Measurements from ENCODE around the gene PTPRG.

The PTPRG gene

GRCh38 chr3:62178739-62179600 lies 617.6 kb downstream of the PTPRG start:
- no peak for DNase-seq

- no peak for DNase-seq
These were observed 619.1 kb downstream of the PTPRG start for GRCh38 chr3:62180514-62180913.

GRCh38 chr3:62183087-62183486 lies 621.7 kb downstream of the PTPRG start:
- DNase-seq: no peak

GRCh38 chr3:62183969-62184368 lies 622.6 kb downstream of the PTPRG start:
- DNase-seq: no peak

- DNase-seq: no peak
These were observed 623.2 kb downstream of the PTPRG start for GRCh38 chr3:62184559-62184958.

DNA sequence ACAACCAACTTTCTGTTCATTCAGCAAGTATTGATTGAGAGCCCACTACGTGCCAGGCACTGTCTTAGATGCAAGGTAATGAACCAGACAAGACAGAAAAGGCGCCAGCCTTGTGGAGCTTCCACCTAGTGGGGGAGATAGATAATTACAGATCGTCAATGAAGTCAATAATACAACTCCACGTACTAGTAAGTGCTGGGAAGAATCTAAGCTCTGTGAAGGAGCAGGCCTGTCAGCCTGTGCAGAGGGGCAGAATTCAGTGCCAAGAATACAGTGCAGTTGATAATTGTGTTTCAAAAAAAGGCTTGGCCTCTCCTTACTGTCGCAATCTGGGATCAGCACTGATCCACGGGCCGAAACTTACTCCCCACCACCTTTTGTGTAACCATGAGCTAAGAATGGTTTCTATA lies 625.7 kb downstream of the PTPRG start:
- no peak for DNase-seq

- peak; percentile 50 for DNase-seq
These were observed 627.5 kb downstream of the PTPRG start for GRCh38 chr3:62188681-62189375.

GRCh38 chr3:62189376-62189698 lies 628.0 kb downstream of the PTPRG start:
- DNase-seq: no peak

DNA sequence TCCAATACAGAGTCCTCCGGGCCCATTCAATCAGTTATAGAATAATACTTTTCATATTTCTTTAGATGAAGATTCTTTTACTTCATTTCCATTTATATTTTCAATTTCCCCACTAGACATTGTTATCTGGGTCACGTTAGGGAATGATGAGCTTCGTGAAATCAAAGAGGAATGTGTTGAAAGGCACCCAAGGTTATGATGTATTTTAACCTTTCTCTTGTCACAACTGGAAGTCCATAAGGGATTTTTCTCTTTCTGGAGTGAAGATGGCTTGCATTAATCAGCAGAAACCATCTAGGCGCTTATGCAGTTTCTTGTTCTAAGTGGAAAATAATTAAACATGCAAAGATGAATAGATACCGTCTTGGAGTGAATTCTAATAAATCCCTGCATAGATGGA lies 631.5 kb downstream of the PTPRG start:
- no peak for DNase-seq

GRCh38 chr3:62193586-62194345 lies 632.4 kb downstream of the PTPRG start:
- no peak for DNase-seq

- DNase-seq: no peak
These were observed 636.1 kb downstream of the PTPRG start for GRCh38 chr3:62197350-62198012.

DNA sequence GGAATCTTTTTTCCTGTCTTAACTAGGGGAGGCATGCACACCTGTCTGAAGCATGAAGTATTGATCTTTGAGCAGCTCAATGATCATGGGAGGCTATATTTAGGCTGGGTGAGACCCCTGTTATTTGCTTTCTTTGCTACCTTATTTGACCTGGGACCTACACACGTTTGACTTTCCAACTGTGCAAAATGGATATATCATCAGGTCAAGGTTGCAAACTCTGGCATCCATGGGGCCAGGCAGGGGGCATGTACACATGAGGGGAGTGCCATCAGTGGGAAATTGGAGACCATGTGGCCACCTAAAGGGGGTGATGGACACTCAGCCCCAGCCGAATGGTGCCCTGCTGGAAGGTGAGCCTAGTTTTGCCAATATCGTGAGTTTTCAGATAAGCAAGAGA lies 637.8 kb downstream of the PTPRG start:
- no peak for DNase-seq

DNA sequence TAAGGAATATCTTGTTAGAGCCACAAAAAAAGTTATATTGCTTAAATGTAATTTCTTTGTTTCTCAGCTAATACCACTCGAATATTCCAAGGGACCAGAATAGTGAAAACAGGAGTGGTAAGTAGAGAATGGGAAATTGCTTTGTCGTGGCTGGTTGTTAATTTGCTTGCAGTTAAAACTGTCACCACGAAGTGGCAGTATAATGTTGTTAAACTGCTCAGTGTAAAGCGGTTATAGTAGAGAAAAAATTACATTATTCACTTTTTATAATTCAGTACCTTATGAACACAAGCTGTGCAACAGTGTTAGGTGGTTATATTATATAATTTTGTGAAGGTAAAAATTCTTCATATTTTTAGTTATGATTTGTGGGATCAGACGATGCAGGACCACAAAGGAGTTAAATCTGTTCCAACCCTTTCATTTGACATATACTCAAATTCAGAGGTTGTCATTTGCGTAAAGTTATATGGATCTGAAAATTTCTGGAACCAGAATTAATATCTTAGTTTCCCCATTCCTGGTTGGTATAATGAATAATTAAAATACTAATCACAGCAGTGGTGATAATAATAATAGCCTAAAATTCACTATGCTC lies 640.2 kb downstream of the PTPRG start:
- no peak for DNase-seq

- DNase-seq: no peak
These were observed 641.8 kb downstream of the PTPRG start for GRCh38 chr3:62203152-62203551.

GRCh38 chr3:62203561-62203960 lies 642.2 kb downstream of the PTPRG start:
- DNase-seq: no peak

GRCh38 chr3:62207197-62207596 lies 645.8 kb downstream of the PTPRG start:
- DNase-seq: no peak

DNA sequence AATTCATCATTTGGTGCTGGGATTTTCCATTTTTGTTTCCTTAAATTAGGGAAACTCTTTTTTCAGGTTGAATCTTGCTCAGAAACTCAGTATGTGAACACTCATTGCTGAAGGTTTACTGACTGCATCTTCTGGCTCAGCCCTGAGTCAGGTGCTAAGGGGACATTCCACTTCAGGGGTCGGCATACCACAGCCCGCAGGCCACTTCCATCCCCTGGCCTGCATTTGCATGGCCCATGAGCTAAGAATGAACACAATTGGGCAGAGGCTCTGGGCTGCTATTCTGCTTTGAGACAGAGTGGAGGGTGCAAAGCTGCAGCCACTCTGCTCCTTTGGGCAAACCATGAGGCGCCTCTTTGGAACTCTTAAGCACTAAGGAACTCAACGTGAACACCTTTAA lies 647.0 kb downstream of the PTPRG start:
- no peak for DNase-seq

- no peak for DNase-seq
These were observed 647.7 kb downstream of the PTPRG start for GRCh38 chr3:62209101-62209500.

DNA sequence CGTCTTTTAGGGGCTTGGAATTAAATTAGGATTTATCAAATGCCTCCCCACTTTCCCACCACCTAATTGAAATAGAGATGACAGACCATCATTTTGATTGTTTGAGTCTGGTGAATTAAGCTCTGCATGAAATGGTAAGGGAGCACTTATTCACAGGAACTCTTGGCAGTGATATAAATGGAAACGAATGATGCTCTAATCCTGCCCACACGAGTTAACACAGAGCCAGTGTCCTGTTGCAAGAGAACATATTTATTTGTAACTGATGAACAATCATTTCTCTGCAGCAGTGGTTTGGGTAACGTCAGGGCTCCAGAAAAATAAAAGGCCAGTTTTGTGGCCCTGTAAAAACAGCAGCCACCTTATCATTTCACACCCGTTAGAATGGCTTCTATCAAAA lies 648.6 kb downstream of the PTPRG start:
- DNase-seq: no peak

- no peak for DNase-seq
These were observed 650.5 kb downstream of the PTPRG start for GRCh38 chr3:62211675-62212429.

DNA sequence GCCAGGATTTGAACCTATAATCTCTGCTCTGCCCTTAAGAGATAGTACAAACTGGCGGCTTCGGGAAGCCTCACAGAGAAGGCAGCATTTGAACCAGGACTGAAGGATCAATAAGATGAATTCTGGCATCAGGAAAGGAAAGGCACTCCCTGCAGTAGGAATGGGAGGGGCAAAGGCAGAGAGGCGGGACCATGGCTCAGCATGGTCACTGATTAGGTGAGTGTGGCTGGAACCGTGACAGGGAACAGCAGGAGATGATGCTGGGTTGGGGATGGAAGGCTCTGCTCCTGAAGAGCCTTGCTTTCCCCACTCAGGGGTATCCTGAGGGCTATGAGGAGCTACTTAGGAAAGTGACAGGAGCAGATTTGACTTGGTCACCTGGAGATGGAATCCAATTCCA lies 653.5 kb downstream of the PTPRG start:
- no peak for DNase-seq

DNA sequence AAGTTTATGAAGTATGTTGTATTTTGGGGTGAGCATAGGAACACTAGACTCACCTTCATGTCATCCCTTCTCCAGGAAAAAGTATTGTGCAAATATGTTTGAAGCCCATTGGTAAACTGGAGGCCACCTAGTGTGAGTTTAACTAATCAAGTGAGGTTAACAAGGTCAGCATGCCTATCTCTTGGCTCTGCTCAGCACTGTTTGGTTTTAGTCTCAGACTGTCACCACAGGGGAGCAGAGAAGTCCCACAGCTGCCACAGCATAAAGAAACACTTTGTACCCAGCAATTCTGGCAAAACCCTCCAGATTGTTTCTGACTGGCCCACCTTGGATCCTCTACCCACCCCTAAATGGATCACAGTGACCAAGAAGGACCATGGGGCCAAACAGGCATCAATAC lies 659.2 kb downstream of the PTPRG start:
- DNase-seq: no peak
